Measurements from ENCODE around the gene EPHX1.

Gene EPHX1

GRCh38 chr1:225842074-225842473, 32.1 kb downstream of the EPHX1 start:
- no peak overlapping the region for H3K27ac ChIP-seq
- no peak for TF ChIP-seq ZFX (IDR thresholded peaks at IDR 0.05; ENCODE audit: borderline replicate concordance)
- no peak for TF ChIP-seq CTCF (IDR thresholded peaks at IDR 0.05)

- H3K27ac ChIP-seq, result no peak overlapping the region
- TF ChIP-seq CTCF (IDR thresholded peaks at IDR 0.05) (no peak), ZFX (IDR thresholded peaks at IDR 0.05; ENCODE audit: borderline replicate concordance) (no peak)
Measured at GRCh38 chr1:225842788-225843425, 33.0 kb downstream of the EPHX1 start.

- TF ChIP-seq CTCF (IDR thresholded peaks at IDR 0.05) (no peak), ZFX (IDR thresholded peaks at IDR 0.05; ENCODE audit: borderline replicate concordance) (no peak)
- H3K27ac ChIP-seq, result no peak overlapping the region
Measured at GRCh38 chr1:225843426-225843795, 33.5 kb downstream of the EPHX1 start.

- TF ChIP-seq CTCF (IDR thresholded peaks at IDR 0.05) (no peak), ZFX (IDR thresholded peaks at IDR 0.05; ENCODE audit: borderline replicate concordance) (no peak)
- H3K27ac ChIP-seq, result no peak overlapping the region
Measured at GRCh38 chr1:225844236-225845061, 34.5 kb downstream of the EPHX1 start.

GRCh38 chr1:225845097-225845496, 35.2 kb downstream of the EPHX1 start:
- TF ChIP-seq ZFX (IDR thresholded peaks at IDR 0.05; ENCODE audit: borderline replicate concordance), result no peak
- no peak for TF ChIP-seq CTCF (IDR thresholded peaks at IDR 0.05)

GRCh38 chr1:225845571-225846259, 35.8 kb downstream of the EPHX1 start:
- no peak overlapping the region for H3K27ac ChIP-seq
- TF ChIP-seq ZFX (IDR thresholded peaks at IDR 0.05; ENCODE audit: borderline replicate concordance) (no peak), CTCF (IDR thresholded peaks at IDR 0.05) (peak; percentile 95)

More at GRCh38 chr1:225845097-225845496, 35.2 kb downstream of the EPHX1 start:
- H3K27ac ChIP-seq, result no peak overlapping the region
